ENCODE data around the gene MYZAP. TPM values are rescaled to one million over a fixed set of nuclear protein-coding genes. Genes with fewer than 3 reads are reported as not detected.
A peak's percentile ranks its signal among the peaks of the same experiment; 100 is the strongest.

Gene MYZAP
- total and polyA plus RNA-seq, 2 of the 8 experiments (the other 6 are each of a cell fraction or from before 2014, with no cell fraction given) = 0.41 to 0.65 TPM

DNA sequence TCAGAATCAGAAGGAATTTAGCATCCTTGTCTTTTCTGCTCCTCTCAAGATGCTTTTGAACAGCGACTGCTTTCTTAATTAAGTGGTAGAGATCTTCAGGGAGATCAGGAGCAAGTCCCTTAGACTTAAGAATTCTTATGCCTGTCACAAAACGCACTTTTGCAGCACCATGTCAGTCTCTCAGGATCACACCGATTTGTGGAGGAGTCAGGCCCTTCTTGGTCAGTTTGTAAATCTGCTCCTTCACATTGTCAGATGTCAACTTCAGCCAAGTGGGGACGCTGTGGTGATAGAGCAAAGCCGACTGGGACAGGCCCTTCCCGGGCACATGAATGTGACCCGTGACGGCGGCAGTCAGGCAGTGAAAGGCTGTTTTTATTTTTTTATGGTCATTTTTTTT is 35.7 kb upstream of the MYZAP start:
- no peak overlapping the region for H4K91ac ChIP-seq (replicated peaks; ENCODE audit: insufficient read length, low read length)
- peak in 1 of 2 experiments; percentile 7; a peak in 1 of 4 replicates for TF ChIP-seq RAD21 (IDR thresholded peaks at IDR 0.05 in 1 of 2, conservative IDR thresholded peaks at IDR 0.05 in 1 of 2; ENCODE audit: low read depth in 2 of 2, low read length in 2 of 2)
- TF ChIP-seq SIRT6 (IDR thresholded peaks at IDR 0.05; ENCODE audit: low read length) = no peak
- WGBS, 2 experiments (ENCODE audit: extremely low coverage in 1 of 2, insufficient coverage in 1 of 2, insufficient read length in 1 of 2, insufficient replicate concordance in 2 of 2, low coverage in 1 of 2, low lambda C conversion rate in 2 of 2, missing lambda C conversion rate in 1 of 2) = 82% methylated on average over 9 of the region's 9 CpGs; no CpG with 5 or more reads in 1 of the 2 experiments
- no peak overlapping the region for H2AK5ac ChIP-seq (ENCODE audit: low read depth, low read length)
- no peak for FAIRE-seq
- no peak overlapping the region for H3K27ac ChIP-seq (ENCODE audit: low read depth, low read length)
- H3K27me3 ChIP-seq (replicated peaks in 1 of 4; ENCODE audit: control insufficient read depth in 3 of 4, extremely low read depth in 1 of 4, insufficient read depth in 3 of 4, low read length in 3 of 4) = no peaks in the 10 kb centered on the region
- no peak overlapping the region for H2BK12ac ChIP-seq (ENCODE audit: low read depth, low read length)
- no peak overlapping the region for H4K8ac ChIP-seq (ENCODE audit: extremely low read depth, insufficient read depth, low read length)
- H2BK120ac ChIP-seq (replicated peaks; ENCODE audit: low read depth, low read length) = no peak overlapping the region
- no peaks in the 10 kb centered on the region for H3K79me1 ChIP-seq (ENCODE audit: low read depth, low read length)
- H3K23me2 ChIP-seq (ENCODE audit: low read depth, low read length) = no peaks in the 10 kb centered on the region
- no peak overlapping the region for H3K14ac ChIP-seq (ENCODE audit: insufficient read length)
- H4K5ac ChIP-seq (ENCODE audit: insufficient read length, low read depth, low read length) = no peak overlapping the region
- ChIA-PET CTCF (ENCODE audit: partially characterized antibody) (interaction anchor here (0.9 to 1.9 kb wide), 4 partner anchors 8 to 226 kb away, joined by 3 to 5 read pairs (median 4); no protein-coding TSS in a partner anchor), POLR2A (ENCODE audit: partially characterized antibody) (no interaction called here)
- peaks cover 0 to 12% (median 5%) of the 10 kb centered on the region in 4 experiments; a peak in 6 of 7 replicates for H3K4me1 ChIP-seq (replicated peaks in 1 of 4; ENCODE audit: control insufficient read depth in 3 of 4, insufficient read depth in 4 of 4, low read length in 3 of 4)
- no peak overlapping the region for H3K4me3 ChIP-seq (ENCODE audit: extremely low read depth in 1 of 4, insufficient read depth in 2 of 4, low read depth in 3 of 4, low read length in 4 of 4)
- no peak overlapping the region for H3K23ac ChIP-seq (ENCODE audit: insufficient read length)
- H2BK5ac ChIP-seq (ENCODE audit: low read depth, low read length) = no peak overlapping the region
- H3K56ac ChIP-seq (replicated peaks; ENCODE audit: insufficient read length, low read depth, low read length) = no peak overlapping the region
- no peak overlapping the region for H3K4me2 ChIP-seq (ENCODE audit: insufficient read depth in 1 of 2, low read depth in 2 of 2, low read length in 2 of 2)
- no peaks in the 10 kb centered on the region for H3K79me2 ChIP-seq (ENCODE audit: control insufficient read depth in 1 of 2, insufficient read depth in 2 of 2, low read length in 2 of 2)
- H3K9ac ChIP-seq (replicated peaks in 1 of 4; ENCODE audit: extremely low read depth in 1 of 4, low read depth in 3 of 4, low read length in 3 of 4) = no peak overlapping the region
- H3K36me3 ChIP-seq (ENCODE audit: control insufficient read depth in 2 of 4, insufficient read depth in 4 of 4, low read length in 3 of 4) = peaks cover 0 to 4% (median 1%) of the 10 kb centered on the region in 4 experiments; a peak in 2 of 8 replicates
- no peaks in the 10 kb centered on the region for H3K9me3 ChIP-seq (ENCODE audit: insufficient read depth in 2 of 2, low read depth in 1 of 2, low read length in 1 of 2)
- no peak overlapping the region for H2BK20ac ChIP-seq (ENCODE audit: low read length)
- no peak overlapping the region for H2BK15ac ChIP-seq (ENCODE audit: low read length)
- H2AFZ ChIP-seq (ENCODE audit: low read length) = no peak overlapping the region
- H3K4ac ChIP-seq (replicated peaks; ENCODE audit: insufficient read length, low read depth, low read length) = no peak overlapping the region
- H4K20me1 ChIP-seq (replicated peaks in 1 of 2; ENCODE audit: control insufficient read depth in 1 of 2, insufficient read depth in 2 of 2, low read length in 2 of 2) = no peaks in the 10 kb centered on the region
- no peak for DNase-seq (ENCODE audit: low read depth in 1 of 2, low spot score in 2 of 2)
- no peak overlapping the region for H3K18ac ChIP-seq (ENCODE audit: extremely low read depth, low read length)

Measured in H1 (cell line).